H1 (cell line): ENCODE measurements around the gene PAOX. TPM values are rescaled to one million over a fixed set of nuclear protein-coding genes. Genes with fewer than 3 reads are reported as not detected.
A peak's percentile ranks its signal among the peaks of the same experiment; 100 is the strongest.

Source experiments
- CTCF ChIA-PET: fragments of 300-600 bp; sonication (Branson Sonifier 250); formaldehyde crosslinking; loops from one replicate; lab custom pipeline; 2021; ENCODE audit not compliant: partially characterized antibody; lab: Charles Lee
- POLR2A ChIA-PET: fragments of 300-600 bp; sonication (Branson Sonifier 250); formaldehyde crosslinking; loops from one replicate; lab custom pipeline; 2021; ENCODE audit warnings: inconsistent platforms; ENCODE audit not compliant: partially characterized antibody; lab: Charles Lee
- DNase-seq, 2 experiments: peaks; one replicate each; pipeline versions ENCODE4 v3.0.0 to v3.0.0-alpha.2; 2010 to 2022; ENCODE audit warnings: low spot score in 2 of 2, low read depth in 1 of 2, mixed read lengths in 1 of 2
- FAIRE-seq: peaks from 2 replicates; lab custom pipeline; 2011; peaks lifted over from hg19 to GRCh38; lab: Jason Lieb, UNC
- H2AFZ ChIP-seq: 2 replicates; pipeline ENCODE4 v1.8.1; 2012; ENCODE audit warnings: low read length, inconsistent platforms
- H2AK5ac ChIP-seq: 2 replicates; pipeline ENCODE4 v1.6.1; 2013; ENCODE audit warnings: low read depth, low read length
- H2BK120ac ChIP-seq: replicated peaks from 2 replicates; pipeline ENCODE3; 2013; ENCODE audit warnings: low read depth, low read length, inconsistent platforms
- H2BK12ac ChIP-seq: 2 replicates; pipeline ENCODE4 v1.6.1; 2013; ENCODE audit warnings: low read depth, low read length
- H2BK15ac ChIP-seq: 2 replicates; pipeline ENCODE4 v1.6.1; 2013; ENCODE audit warnings: low read length
- H2BK20ac ChIP-seq: 2 replicates; pipeline ENCODE4 v1.6.1; 2013; ENCODE audit warnings: low read length
- H2BK5ac ChIP-seq: 2 replicates; pipeline ENCODE4 v1.6.1; 2013; ENCODE audit warnings: low read depth, low read length
- H3K14ac ChIP-seq: 2 replicates; pipeline ENCODE4 v1.6.1; 2013; ENCODE audit warnings: inconsistent platforms; ENCODE audit not compliant: insufficient read length
- H3K18ac ChIP-seq: 2 replicates; pipeline ENCODE4 v1.6.1; 2013; ENCODE audit warnings: low read length; ENCODE audit errors: extremely low read depth
- H3K23ac ChIP-seq: 2 replicates; pipeline ENCODE4 v1.6.1; 2013; ENCODE audit warnings: inconsistent platforms; ENCODE audit not compliant: insufficient read length
- H3K23me2 ChIP-seq: 2 replicates; pipeline ENCODE4 v1.6.1; 2013; ENCODE audit warnings: low read depth, low read length
- H3K27ac ChIP-seq: 2 replicates; pipeline ENCODE4 v1.6.1; 2011; ENCODE audit warnings: low read depth, low read length, inconsistent platforms
- H3K27me3 ChIP-seq, 4 experiments: replicated peaks in 1 of 4; 1 replicate in 1 of 4; 2 replicates in 3 of 4; pipeline versions ENCODE4 v1.6.1 to v1.8.1; 2011 to 2013; ENCODE audit warnings: low read length in 3 of 4, mild to moderate bottlenecking in 3 of 4, inconsistent platforms in 2 of 4, mixed read lengths in 2 of 4, moderate library complexity in 1 of 4; ENCODE audit not compliant: control insufficient read depth in 3 of 4, insufficient read depth in 3 of 4; ENCODE audit errors: extremely low read depth in 1 of 4
- H3K36me3 ChIP-seq, 4 experiments: 2 replicates each; pipeline versions ENCODE4 v1.6.1 to v1.8.1; 2011 to 2013; ENCODE audit warnings: mild to moderate bottlenecking in 4 of 4, low read length in 3 of 4, moderate library complexity in 2 of 4, control low read depth in 1 of 4, inconsistent platforms in 1 of 4; ENCODE audit not compliant: insufficient read depth in 4 of 4, control insufficient read depth in 2 of 4
- H3K4ac ChIP-seq: replicated peaks from 2 replicates; pipeline ENCODE3; 2013; ENCODE audit warnings: low read length, low read depth, mixed read lengths, inconsistent platforms; ENCODE audit not compliant: insufficient read length
- H3K4me1 ChIP-seq, 4 experiments: replicated peaks in 1 of 4; 1 replicate in 1 of 4; 2 replicates in 3 of 4; pipeline versions ENCODE4 v1.6.1 to v1.8.1; 2011 to 2013; ENCODE audit warnings: low read length in 3 of 4, inconsistent platforms in 2 of 4, mixed read lengths in 1 of 4; ENCODE audit not compliant: insufficient read depth in 4 of 4, control insufficient read depth in 3 of 4
- H3K4me2 ChIP-seq, 2 experiments: 2 replicates each; pipeline versions ENCODE4 v1.6.1 to v1.8.1; 2011 to 2013; ENCODE audit warnings: low read depth in 2 of 2, low read length in 2 of 2, control low read depth in 1 of 2, inconsistent platforms in 1 of 2, mild to moderate bottlenecking in 1 of 2; ENCODE audit not compliant: insufficient read depth in 1 of 2
- H3K4me3 ChIP-seq, 4 experiments: fragments of 200-600, 300-600 bp in 1 of 4; sonication (generic), shearing (Covaris generic), sonication (Bioruptor Twin) in 1 of 4; 2 replicates each; pipeline versions ENCODE4 v1.5.1 to v1.8.1; 2011 to 2016; ENCODE audit warnings: low read length in 4 of 4, low read depth in 3 of 4, control low read depth in 2 of 4, inconsistent platforms in 2 of 4, mild to moderate bottlenecking in 2 of 4, mixed read lengths in 1 of 4, moderate library complexity in 1 of 4; ENCODE audit not compliant: insufficient read depth in 2 of 4; ENCODE audit errors: extremely low read depth in 1 of 4
- H3K56ac ChIP-seq: replicated peaks from 2 replicates; pipeline ENCODE3; 2013; ENCODE audit warnings: low read depth, mild to moderate bottlenecking, mixed read lengths, low read length, inconsistent platforms; ENCODE audit not compliant: insufficient read length
- H3K79me1 ChIP-seq: 2 replicates; pipeline ENCODE4 v1.6.1; 2013; ENCODE audit warnings: low read depth, low read length, control low read depth
- H3K79me2 ChIP-seq, 2 experiments: 2 replicates each; pipeline versions ENCODE4 v1.6.1 to v1.8.1; 2012 to 2013; ENCODE audit warnings: low read length in 2 of 2, mild to moderate bottlenecking in 2 of 2, inconsistent platforms in 1 of 2; ENCODE audit not compliant: insufficient read depth in 2 of 2, control insufficient read depth in 1 of 2
- H3K9ac ChIP-seq, 4 experiments: replicated peaks in 1 of 4; 1 replicate in 1 of 4; 2 replicates in 3 of 4; pipeline versions ENCODE4 v1.6.1 to v1.8.1; 2011 to 2013; ENCODE audit warnings: low read depth in 3 of 4, low read length in 3 of 4, control low read depth in 2 of 4, mild to moderate bottlenecking in 2 of 4, moderate library complexity in 2 of 4, inconsistent platforms in 1 of 4; ENCODE audit errors: extremely low read depth in 1 of 4
- H3K9me3 ChIP-seq, 2 experiments: 2 replicates each; pipeline versions ENCODE4 v1.6.1 to v1.8.1; 2012 to 2013; ENCODE audit warnings: mild to moderate bottlenecking in 2 of 2, moderate library complexity in 2 of 2, control low read depth in 1 of 2, inconsistent platforms in 1 of 2, low read depth in 1 of 2, low read length in 1 of 2, mixed read lengths in 1 of 2; ENCODE audit not compliant: insufficient read depth in 2 of 2
- H4K20me1 ChIP-seq, 2 experiments: replicated peaks in 1 of 2; 2 replicates each; pipeline versions ENCODE3 to v1.8.1; 2011 to 2013; ENCODE audit warnings: inconsistent platforms in 2 of 2, low read length in 2 of 2, mild to moderate bottlenecking in 1 of 2; ENCODE audit not compliant: insufficient read depth in 2 of 2, control insufficient read depth in 1 of 2
- H4K5ac ChIP-seq: 2 replicates; pipeline ENCODE4 v1.6.1; 2013; ENCODE audit warnings: low read length, low read depth, mixed read lengths, inconsistent platforms; ENCODE audit not compliant: insufficient read length
- H4K8ac ChIP-seq: 2 replicates; pipeline ENCODE4 v1.8.0; 2013; ENCODE audit warnings: mild to moderate bottlenecking, moderate library complexity, low read length, inconsistent platforms; ENCODE audit not compliant: insufficient read depth; ENCODE audit errors: extremely low read depth
- H4K91ac ChIP-seq: replicated peaks from 2 replicates; pipeline ENCODE3; 2013; ENCODE audit warnings: low read length, mixed read lengths, inconsistent platforms; ENCODE audit not compliant: insufficient read length
- CBX5 ChIP-seq: fragments of 300-800, 300-1000 bp; sonication (generic); IDR thresholded peaks from 2 replicates; pipeline ENCODE4 v1.7.1; 2016; ENCODE audit warnings: antibody characterized with exemption, low read length, low read depth
- CHD2 ChIP-seq: IDR thresholded peaks from 2 replicates; pipeline ENCODE4 v1.6.1; 2012; ENCODE audit warnings: low read length, improper control_type of control experiment
- EZH2 ChIP-seq: fragments of 200-600 bp; sonication (generic); IDR thresholded peaks from 2 replicates; pipeline ENCODE4 v1.7.1; 2012; ENCODE audit warnings: low read depth, mild to moderate bottlenecking, moderate library complexity, low read length, inconsistent platforms; ENCODE audit not compliant: severe bottlenecking
- JUND ChIP-seq: IDR thresholded peaks from 2 replicates; pipeline ENCODE4 v1.6.1; 2011; ENCODE audit warnings: mild to moderate bottlenecking, improper control_type of control experiment, low read length
- NRF1 ChIP-seq: IDR thresholded peaks from 2 replicates; pipeline ENCODE4 v1.6.1; 2011; ENCODE audit warnings: mild to moderate bottlenecking, low read depth, low read length, improper control_type of control experiment
- RNF2 ChIP-seq: fragments of 200-900, 300-1000 bp; sonication (generic); IDR thresholded peaks from 2 replicates; pipeline ENCODE4 v1.7.1; 2016; ENCODE audit warnings: borderline replicate concordance, low read depth, mild to moderate bottlenecking, antibody characterized with exemption, low read length; ENCODE audit not compliant: poor library complexity, severe bottlenecking; ENCODE audit errors: missing control alignments
- SP4 ChIP-seq: IDR thresholded peaks from 2 replicates; pipeline ENCODE4 v1.6.1; 2012; ENCODE audit warnings: low read length, inconsistent platforms
- SRF ChIP-seq: IDR thresholded peaks from 2 replicates; pipeline ENCODE4 v1.6.1; 2011; ENCODE audit warnings: mild to moderate bottlenecking, low read depth, low read length, moderate library complexity
- SUZ12 ChIP-seq: fragments of 200-600 bp; sonication (generic); IDR thresholded peaks from 2 replicates; pipeline ENCODE4 v1.6.1; 2012; ENCODE audit warnings: mild to moderate bottlenecking, inconsistent platforms, low read length, moderate library complexity, mixed read lengths
- WGBS, 2 experiments: shearing (Covaris generic) in 1 of 2; methylation state at CpG; one replicate each; pipeline versions ENCODE4 v1.1.6 to v1.1.7; 2013 to 2015; ENCODE audit warnings: low lambda C conversion rate in 2 of 2, mixed read lengths in 2 of 2, inconsistent platforms in 1 of 2, low coverage in 1 of 2, missing lambda C conversion rate in 1 of 2; ENCODE audit not compliant: insufficient replicate concordance in 2 of 2, insufficient coverage in 1 of 2, insufficient read length in 1 of 2; ENCODE audit errors: extremely low coverage in 1 of 2, missing lambda C conversion rate in 1 of 2; 5-methylcytosine and 5-hydroxymethylcytosine counted together
- polyA plus RNA-seq, 7 experiments: library from polyadenylated mRNA; depleted of rRNA in 3 of 7; stranded (reverse) in 5 of 7; unstranded in 2 of 7; fragments of >200 nt in 5 of 7; fragments of 200-250 nt in 2 of 7; gene quantifications; 1 replicate in 5 of 7; 2 replicates in 1 of 7; 4 replicates in 1 of 7; pipeline versions ENCODE4 v1.2.1 to v1.2.3, GENCODE V29; 2011 to 2013; ENCODE audit warnings: missing spikeins in 2 of 7, mixed read lengths in 2 of 7
- total RNA-seq: library from RNA; stranded (reverse); fragmentation: NEBNext Ultra II Directional; extraction: Animal tissue kit (Norgen Biotek cat#: 25700); gene quantifications from 2 replicates; pipeline ENCODE4 v1.2.1, GENCODE V29; 2021
- TF ChIP-seq, protein P1 (sequence below): IDR thresholded peaks from 2 replicates; pipeline ENCODE4 v1.6.1; 2012; ENCODE audit warnings: low read length, inconsistent platforms

The PAOX gene
- total and polyA plus RNA-seq, 2 of the 8 experiments (the other 6 are each of a cell fraction or from before 2014, with no cell fraction given), result 3.7 to 4.3 TPM

GRCh38 chr10:133334503-133335245 lies 44.4 kb upstream of the PAOX start:
- Histone ChIP-seq H2BK5ac (no peak overlapping the region), H2BK20ac (no peak overlapping the region), H2BK15ac (no peak overlapping the region), H3K23ac (no peak overlapping the region), H3K9ac (no peak overlapping the region; a peak in 1 of 7 replicates), H3K27ac (no peak overlapping the region), H2AFZ (no peak overlapping the region), H3K36me3 (no peaks in the 10 kb centered on the region; a peak in 1 of 8 replicates), H3K79me1 (no peaks in the 10 kb centered on the region), H3K4me2 (peak overlapping the region; percentile 35 to 64), H4K20me1 (peaks cover 0 to 18% of the 10 kb centered on the region in 2 experiments), H4K5ac (no peak overlapping the region), H2AK5ac (no peak overlapping the region), H4K91ac (no peak overlapping the region), H3K18ac (0 out of 2 replicates have a peak overlapping the region, but pooled peaks have one; percentile 13), H4K8ac (peak overlapping the region; percentile 65; the same call in 1 of the 2 replicates), H3K27me3 (peaks cover 27 to 64% (median 57%) of the 10 kb centered on the region in 4 experiments), H3K79me2 (no peaks in the 10 kb centered on the region), H2BK12ac (no peak overlapping the region), H3K4me1 (peaks cover 0 to 18% (median 4%) of the 10 kb centered on the region in 4 experiments; a peak in 5 of 7 replicates), H3K9me3 (peaks cover 0 to 12% of the 10 kb centered on the region in 2 experiments; a peak in 1 of 4 replicates), H2BK120ac (no peak overlapping the region), H3K56ac (no peak overlapping the region), H3K14ac (no peak overlapping the region), H3K23me2 (peaks cover 32% of the 10 kb centered on the region; the same call in 1 of the 2 replicates), H3K4me3 (peak overlapping the region; percentile 7 to 58 (median 32); a peak in 6 of 8 replicates), H3K4ac (no peak overlapping the region)
- CTCF ChIA-PET, result interaction anchor here (0.9 kb wide), 1 partner anchor 27 kb away, joined by 3 read pairs; no protein-coding TSS in a partner anchor
- 29% methylated on average over 33 of the region's 51 CpGs; no CpG with 5 or more reads in 1 of the 2 experiments for WGBS, 2 experiments
- DNase-seq (peak in 1 of 2 experiments; percentile 66), FAIRE-seq (no peak)
- POLR2A ChIA-PET, result interaction anchor here (0.6 to 2.2 kb wide), 3 partner anchors 9 to 27 kb away, joined by 3 to 8 read pairs (median 4); no protein-coding TSS in a partner anchor
- no peak for TF ChIP-seq SRF
- peak; percentile 68 for TF ChIP-seq SUZ12
- TF ChIP-seq CHD2, result no peak
- TF ChIP-seq, protein P1, sequence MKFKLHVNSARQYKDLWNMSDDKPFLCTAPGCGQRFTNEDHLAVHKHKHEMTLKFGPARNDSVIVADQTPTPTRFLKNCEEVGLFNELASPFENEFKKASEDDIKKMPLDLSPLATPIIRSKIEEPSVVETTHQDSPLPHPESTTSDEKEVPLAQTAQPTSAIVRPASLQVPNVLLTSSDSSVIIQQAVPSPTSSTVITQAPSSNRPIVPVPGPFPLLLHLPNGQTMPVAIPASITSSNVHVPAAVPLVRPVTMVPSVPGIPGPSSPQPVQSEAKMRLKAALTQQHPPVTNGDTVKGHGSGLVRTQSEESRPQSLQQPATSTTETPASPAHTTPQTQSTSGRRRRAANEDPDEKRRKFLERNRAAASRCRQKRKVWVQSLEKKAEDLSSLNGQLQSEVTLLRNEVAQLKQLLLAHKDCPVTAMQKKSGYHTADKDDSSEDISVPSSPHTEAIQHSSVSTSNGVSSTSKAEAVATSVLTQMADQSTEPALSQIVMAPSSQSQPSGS, result no peak
- no peak for TF ChIP-seq SP4
- TF ChIP-seq EZH2, result peak; percentile 21
- no peak for TF ChIP-seq JUND
- TF ChIP-seq RNF2, result no peak
- no peak for TF ChIP-seq NRF1
- TF ChIP-seq CBX5, result no peak
